GM13976 (cell line): ENCODE data around the gene ESD.
A peak's percentile ranks its signal among the peaks of the same experiment; 100 is the strongest.

Source experiments
- DNase-seq: peaks from one replicate; pipeline ENCODE4 v3.0.0; 2012; ENCODE audit warnings: low spot score
- CTCF ChIP-seq: IDR thresholded peaks from 2 replicates; pipeline ENCODE4 v1.5.1; 2012; ENCODE audit warnings: borderline replicate concordance, mild to moderate bottlenecking; ENCODE audit not compliant: insufficient read depth; ENCODE audit errors: extremely low read depth, missing control alignments, control extremely low read depth
- in situ Hi-C: fragments of 300-500 bp; cut with MboI; formaldehyde crosslinking; loops from one replicate; pipeline ENCODE4 v1.12.0; 2022; ENCODE audit warnings: low sequenced_read_pairs, mixed read lengths, inconsistent platforms; ENCODE audit not compliant: unreplicated experiment

The ESD gene

GRCh38 chr13:46831588-46832194, 34.7 kb upstream of the ESD start:
- TF ChIP-seq CTCF = peak; percentile 72
- DNase-seq = peak; percentile 28
- in situ Hi-C loops = loop anchor here (10.0 kb wide), 1 partner anchor 943 kb away; no protein-coding TSS in a partner anchor

- in situ Hi-C loops = loop anchor here (10.0 kb wide), 1 partner anchor 944 kb away; no protein-coding TSS in a partner anchor
- DNase-seq = no peak
- no peak for TF ChIP-seq CTCF
Measured at GRCh38 chr13:46830405-46831005, 33.5 kb upstream of the ESD start.

- in situ Hi-C loops = no loop called here
- TF ChIP-seq CTCF = no peak
- no peak for DNase-seq
Measured at GRCh38 chr13:46822551-46822950, 25.6 kb upstream of the ESD start.

GRCh38 chr13:46817838-46818476, 21.0 kb upstream of the ESD start:
- in situ Hi-C loops = no loop called here
- no peak for TF ChIP-seq CTCF
- DNase-seq = no peak

- in situ Hi-C loops = no loop called here
- no peak for TF ChIP-seq CTCF
- DNase-seq = no peak
Measured at GRCh38 chr13:46817095-46817494, 20.1 kb upstream of the ESD start.

GRCh38 chr13:46816371-46816770, 19.4 kb upstream of the ESD start:
- no peak for DNase-seq
- in situ Hi-C loops = no loop called here
- TF ChIP-seq CTCF = no peak
